ENCODE results near the gene FUT7.

DNA sequence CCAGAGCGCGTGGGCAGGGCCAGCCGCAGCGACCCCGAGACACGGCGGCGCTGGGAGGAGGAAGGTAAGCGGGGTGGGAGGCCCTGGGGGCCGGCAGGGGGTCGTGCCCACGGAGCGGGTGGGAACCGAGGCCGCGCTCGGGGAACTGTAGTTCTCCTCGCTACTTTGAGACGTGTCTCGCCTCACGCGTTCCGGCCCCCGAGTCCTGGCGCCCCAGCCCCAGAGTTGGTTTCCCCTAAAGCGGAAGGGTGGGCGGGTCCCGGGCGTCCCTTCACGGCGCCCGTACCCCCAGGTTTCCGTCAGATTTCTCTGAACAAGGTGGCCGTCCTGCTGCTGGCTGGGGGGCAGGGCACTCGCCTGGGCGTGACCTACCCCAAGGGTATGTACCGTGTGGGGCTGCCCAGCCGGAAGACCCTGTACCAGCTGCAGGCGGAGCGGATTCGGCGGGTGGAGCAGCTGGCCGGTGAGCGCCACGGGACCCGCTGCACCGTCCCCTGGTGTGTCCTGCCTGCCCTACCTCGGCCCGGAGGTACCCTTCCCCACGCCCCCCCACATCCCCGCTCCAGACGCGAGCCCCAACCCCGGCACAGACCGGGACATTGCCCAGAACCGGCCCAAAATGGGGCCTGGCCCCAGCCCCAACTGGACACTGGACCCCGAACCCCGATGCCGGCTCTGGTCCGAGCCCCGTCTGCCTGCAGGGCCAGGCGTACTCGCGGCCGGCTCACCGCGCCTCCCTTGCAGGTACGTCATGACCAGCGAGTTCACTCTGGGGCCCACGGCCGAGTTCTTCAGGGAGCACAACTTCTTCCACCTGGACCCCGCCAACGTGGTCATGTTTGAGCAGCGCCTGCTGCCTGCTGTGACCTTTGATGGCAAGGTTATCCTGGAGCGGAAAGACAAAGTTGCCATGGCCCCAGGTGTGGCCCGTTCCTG lies 46.1 kb upstream of the FUT7 start:
- TF ChIP-seq POLR2AphosphoS5 (IDR thresholded peaks at IDR 0.05) (no peak), POLR2A (IDR thresholded peaks at IDR 0.05) (no peak), EP300 (IDR thresholded peaks at IDR 0.05) (no peak)
- TF ChIP-seq, protein P1, sequence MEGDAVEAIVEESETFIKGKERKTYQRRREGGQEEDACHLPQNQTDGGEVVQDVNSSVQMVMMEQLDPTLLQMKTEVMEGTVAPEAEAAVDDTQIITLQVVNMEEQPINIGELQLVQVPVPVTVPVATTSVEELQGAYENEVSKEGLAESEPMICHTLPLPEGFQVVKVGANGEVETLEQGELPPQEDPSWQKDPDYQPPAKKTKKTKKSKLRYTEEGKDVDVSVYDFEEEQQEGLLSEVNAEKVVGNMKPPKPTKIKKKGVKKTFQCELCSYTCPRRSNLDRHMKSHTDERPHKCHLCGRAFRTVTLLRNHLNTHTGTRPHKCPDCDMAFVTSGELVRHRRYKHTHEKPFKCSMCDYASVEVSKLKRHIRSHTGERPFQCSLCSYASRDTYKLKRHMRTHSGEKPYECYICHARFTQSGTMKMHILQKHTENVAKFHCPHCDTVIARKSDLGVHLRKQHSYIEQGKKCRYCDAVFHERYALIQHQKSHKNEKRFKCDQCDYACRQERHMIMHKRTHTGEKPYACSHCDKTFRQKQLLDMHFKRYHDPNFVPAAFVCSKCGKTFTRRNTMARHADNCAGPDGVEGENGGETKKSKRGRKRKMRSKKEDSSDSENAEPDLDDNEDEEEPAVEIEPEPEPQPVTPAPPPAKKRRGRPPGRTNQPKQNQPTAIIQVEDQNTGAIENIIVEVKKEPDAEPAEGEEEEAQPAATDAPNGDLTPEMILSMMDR (IDR thresholded peaks at IDR 0.05), result no peak
